Dermis microvascular lymphatic vessel endothelial cell (primary cell): ENCODE measurements around the gene ALG1. TPM values are rescaled to one million over a fixed set of nuclear protein-coding genes. Genes with fewer than 3 reads are reported as not detected.
"Not testable (repeated sequence)": the region's sequence is repeated elsewhere in the genome, so short reads cannot be mapped to it uniquely, and the experiment has no call there.

ENCODE experiments used
- DNase-seq, 2 donors: peaks; one replicate each; pipeline versions ENCODE4 v3.0.0 to v3.0.0-alpha.2; 2010; ENCODE audit warnings: low read depth in 2 of 2
- total RNA-seq: library from RNA; depleted of rRNA; stranded (reverse); fragments of >200 nt; gene quantifications from 2 replicates; pipeline ENCODE4 v1.2.1, GENCODE V29; 2014

ALG1 gene
- total RNA-seq, 1 donor from 2014 or later = 24.8 TPM

DNA sequence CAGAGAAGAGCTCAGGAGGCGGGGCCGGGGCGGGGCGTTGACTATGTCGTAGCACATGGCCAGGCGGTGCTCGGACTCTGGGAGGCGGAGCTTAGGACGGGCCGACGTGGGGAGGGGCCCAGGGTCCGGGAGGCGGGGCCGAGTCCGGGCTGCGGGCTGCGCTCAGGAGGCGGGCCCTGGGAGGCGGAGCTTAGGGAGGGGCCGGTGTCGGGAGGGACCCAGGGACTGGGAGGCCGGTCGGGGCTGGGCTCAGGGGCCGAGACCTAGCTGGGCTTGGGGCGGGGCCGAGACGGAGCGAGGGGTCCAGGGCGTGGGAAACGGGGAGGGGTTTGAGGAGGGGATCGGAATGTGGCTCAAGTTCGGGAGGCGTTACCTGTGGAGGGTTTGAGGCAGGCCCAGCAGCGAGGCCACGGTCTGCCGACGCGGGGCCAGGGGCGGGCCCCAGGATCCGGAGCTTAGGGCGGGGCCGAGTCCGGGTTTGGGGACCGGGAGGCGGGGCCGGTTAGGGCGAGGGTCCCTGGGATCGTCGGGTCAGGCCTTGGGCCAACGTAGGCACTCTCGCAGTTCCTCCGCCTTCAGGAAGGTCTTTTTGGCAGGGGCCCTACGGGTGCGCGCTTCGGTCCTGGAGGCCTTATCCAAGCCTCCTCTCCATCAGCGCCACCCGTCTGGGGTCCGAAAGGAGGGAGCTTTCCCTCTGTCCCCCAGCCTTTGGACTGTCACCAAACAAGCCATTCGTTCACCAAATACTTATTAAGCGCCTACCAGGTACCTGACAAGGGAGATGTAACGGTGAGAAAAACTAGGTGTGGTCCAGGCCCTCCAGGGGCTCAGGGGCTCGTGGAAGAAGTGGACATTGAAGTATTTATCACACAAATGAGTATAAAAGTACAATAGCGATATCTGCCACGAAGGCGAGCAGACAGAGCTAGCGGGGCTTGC, 26.8 kb downstream of the ALG1 start:
- DNase-seq = peak in 1 of 2 donors; percentile 46

DNA sequence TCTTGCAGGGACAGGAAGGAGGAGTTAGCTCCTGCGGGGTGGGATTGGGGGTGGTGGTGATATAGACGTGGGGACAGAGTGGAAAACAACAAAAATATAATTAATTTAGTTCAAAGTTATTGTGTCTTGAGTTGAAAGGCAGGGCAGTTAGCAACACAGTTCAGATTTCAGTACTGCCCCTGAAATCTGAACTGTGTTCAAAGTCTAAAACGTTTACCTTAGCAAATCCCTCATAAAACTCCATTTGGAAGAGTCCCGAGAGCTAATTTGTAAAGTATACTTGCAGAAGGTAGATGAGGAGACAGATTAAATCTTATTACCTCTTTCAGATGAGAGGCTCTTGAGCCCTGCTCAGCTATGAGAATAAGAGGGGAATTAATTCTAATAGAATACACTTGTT, 27.5 kb downstream of the ALG1 start:
- not testable (repeated sequence) for DNase-seq

DNA sequence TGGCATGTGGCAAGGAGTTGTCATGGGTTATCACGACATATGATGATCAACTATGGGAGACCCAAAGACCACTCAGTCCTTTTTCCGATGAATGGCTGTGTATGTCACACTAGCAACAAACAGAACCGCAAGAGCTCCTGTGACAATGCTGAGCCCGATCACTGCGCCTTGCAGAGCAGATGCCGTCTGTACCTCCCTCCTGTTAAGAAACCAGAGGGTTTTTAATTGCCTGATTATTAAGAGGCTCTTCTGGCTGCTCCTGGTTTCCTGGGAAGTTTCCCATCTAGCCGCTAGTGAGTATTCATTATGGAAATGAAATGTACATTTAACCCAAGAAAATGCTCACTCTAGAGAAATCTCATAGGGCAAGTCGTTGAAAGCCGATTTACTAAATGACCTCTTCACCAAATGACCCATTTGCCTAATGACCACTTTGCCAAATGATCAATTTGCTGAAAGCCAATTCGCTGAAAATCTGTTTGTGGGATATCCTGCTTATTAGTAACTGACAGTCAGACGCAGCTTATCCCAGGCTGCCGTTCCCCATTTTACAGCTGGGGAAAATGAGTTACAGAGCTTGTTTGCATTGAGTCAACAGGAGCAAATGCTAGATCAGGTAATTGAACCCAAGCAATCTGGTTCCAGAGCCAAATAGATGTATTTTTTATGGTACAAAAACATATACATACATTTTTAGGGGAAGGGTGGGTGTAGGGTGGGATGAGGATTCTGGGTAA, 31.8 kb downstream of the ALG1 start:
- not testable (repeated sequence) for DNase-seq

DNA sequence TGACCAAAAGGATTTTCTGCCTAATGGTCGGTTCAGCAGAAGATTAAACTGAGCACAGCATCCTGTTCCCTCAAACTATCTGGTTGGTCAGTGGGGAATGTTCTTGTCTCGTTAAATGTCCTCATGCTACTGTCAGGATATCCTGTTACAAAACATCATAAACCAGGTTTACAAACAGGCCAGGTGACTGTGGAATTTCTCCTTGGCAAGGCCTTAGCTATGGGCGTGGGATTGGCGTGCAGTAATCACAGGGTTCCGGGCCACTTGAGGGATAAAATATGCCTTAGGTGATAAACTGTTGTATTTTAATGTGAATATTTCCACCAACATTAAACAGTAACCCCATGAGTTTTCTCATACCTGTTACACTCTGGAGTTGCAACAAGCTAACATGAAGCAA, 33.4 kb downstream of the ALG1 start:
- not testable (repeated sequence) for DNase-seq

DNA sequence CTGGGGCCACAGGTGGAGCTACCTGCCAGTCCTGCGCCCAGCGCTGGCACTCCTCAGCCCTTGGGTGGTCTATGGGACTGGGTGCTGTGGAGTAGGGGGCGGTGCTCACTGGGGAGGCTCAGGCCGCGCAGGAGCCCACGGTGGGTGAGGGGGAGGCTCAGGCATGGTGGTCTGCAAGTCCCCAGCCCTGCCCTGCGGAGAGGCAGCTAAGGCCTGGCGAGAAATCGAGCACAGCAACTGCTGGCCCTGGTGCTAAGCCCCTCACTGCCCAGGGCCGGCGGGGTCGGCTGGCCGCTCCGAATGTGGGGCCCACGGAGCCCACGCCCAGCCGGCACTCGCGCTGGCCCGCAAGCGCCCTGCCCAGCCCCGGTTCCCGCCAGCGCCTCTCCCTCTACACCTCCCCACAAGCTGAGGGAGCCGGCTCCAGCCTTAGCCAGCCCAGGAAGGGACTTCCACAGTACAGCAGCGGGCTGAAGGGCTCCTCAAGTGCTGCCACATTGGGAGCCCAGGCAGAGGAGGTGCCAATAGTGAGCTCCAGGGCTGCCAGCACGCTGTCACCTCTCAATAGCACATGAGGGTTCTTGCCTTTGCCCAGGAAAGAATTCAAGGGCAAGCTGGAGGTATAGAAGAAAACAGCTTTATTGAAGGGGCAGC, 37.0 kb downstream of the ALG1 start:
- no peak for DNase-seq

DNA sequence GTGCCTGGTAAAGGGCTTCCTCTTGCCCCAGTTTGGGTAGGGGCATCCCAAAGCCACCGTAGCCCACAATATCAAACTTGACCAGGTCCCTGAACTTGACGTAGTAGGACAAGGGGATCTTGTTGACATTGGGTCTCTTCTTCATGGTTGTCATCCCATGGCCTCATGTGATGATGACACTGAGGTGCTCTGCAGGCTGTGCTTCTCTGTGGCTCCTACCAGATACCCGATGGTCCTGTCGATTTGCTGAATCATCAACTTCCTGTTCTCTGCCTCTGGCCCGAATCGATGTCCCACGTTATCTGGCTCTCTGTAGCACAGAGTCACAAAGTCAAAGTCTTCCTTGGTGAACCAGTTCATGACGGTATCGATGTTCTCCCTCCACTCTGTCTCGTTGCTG, 39.3 kb downstream of the ALG1 start:
- DNase-seq = not testable (repeated sequence)

DNA sequence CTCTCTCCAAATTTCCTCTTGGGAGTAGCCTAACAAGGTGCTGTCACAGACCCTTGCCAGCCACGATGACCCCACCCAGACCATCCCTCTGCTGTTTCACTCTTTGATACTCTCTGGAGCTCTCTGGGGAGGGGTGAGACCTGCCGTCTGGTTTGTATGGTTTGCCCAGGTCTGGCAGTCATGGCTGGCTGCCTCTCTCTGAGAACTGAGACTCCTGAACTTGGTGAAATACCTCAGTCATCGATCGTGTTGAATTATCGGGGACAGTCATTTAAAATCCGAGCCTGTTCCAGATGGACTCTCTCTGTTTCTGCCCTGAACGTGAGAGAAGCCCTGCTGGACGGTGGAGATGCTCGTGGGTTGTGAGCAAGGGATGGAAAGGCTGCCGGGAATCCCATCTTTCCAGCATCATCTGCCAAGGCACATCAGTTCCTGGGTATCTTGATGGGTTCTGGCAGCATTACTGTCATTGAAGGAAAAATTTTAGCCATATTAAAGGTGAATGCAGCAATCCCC, 45.2 kb downstream of the ALG1 start:
- DNase-seq = not testable (repeated sequence)

DNA sequence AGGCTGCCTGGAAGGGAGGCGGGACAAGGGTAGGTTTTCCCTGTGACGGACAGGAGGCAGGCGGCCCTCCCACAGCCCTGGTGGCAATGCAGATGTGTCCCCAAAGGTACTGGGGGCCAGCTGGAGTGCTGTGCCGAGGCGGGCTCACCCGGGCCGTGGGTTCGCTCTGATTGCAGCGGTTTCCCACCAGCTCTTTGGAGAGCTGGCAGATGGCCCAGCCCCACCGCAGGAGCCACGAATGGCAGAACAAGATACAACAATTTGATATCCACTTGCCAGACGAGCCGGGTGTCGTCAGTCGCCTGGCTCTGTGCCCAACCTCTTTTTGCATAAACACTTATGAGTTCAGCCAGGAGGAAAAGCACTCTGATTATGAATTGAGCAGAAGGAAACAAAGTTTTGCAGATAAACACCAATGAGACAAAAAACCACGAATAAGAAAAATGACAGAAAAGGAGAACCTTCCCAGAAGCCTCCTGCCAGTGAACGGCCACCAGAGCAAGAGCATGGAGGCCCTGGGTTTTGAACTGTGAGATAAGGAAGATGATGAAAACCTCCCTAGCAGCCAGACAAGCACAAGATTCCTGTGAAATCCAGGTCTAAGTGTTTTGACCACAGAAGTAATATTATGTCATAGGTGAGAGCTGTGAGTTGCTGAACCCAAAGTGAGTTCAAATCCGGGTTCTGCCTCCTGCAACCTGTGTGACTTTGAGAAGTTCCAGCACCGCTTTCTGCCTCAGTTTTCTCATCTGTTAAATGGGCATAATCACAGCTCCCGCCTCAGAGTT, 45.9 kb downstream of the ALG1 start:
- peak in 1 of 2 donors; percentile 58 for DNase-seq

DNA sequence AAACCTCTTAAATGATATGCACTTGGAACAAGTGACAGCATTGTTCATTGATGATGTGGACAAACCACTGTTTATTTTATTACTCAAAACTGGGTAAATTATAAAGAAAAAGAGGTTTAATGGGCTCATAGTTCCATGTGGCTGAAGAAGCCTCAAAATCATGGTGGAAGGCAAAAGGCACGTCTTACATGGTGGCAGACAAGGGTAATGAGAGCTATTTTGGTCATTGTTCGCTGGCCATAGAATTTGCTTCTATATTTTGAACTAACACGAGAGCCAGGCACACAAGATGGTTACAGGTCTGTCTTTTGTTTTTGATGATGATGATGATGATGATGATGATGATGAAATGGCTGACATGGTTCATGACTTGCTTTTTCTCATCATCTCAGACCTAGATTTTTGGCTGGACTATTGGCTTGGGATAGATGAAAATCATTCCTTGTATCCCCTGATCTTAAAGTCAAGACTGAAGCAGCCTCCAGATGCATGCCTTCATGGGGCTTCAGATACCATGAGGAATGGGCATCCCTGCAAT, 59.9 kb downstream of the ALG1 start:
- DNase-seq = not testable (repeated sequence)

DNA sequence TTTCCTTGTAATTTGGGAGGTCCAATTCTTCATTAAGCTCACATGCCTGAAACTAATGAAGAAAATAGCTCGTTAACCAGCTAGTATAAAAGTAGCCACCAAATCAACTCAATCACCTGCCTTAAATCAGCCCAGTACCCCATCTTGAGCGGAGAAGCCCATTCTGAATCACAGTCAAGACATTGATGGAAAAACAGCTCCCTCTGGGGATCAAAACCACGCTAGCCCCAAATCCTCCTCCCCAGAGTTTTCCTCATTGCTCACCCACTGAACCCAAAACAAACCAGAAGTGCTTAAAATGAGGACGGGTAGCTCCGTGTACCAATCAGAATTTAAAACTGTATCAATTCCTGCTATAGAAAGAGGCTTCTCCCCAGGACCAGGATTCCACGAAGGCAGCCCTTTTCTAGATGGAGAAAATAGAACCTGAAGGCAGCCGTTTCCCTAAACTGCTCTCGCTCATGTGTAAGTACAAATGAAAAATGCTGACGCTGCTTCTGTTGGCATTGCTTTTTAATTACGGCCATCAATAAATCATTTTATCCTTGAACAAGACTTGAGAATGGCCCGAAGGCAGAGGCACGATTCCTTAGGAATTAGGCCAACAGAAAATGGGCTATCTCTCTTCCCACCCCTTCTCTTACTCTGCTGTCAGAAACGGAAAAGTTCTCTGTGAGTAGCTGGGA, 61.4 kb downstream of the ALG1 start:
- DNase-seq = not testable (repeated sequence)

DNA sequence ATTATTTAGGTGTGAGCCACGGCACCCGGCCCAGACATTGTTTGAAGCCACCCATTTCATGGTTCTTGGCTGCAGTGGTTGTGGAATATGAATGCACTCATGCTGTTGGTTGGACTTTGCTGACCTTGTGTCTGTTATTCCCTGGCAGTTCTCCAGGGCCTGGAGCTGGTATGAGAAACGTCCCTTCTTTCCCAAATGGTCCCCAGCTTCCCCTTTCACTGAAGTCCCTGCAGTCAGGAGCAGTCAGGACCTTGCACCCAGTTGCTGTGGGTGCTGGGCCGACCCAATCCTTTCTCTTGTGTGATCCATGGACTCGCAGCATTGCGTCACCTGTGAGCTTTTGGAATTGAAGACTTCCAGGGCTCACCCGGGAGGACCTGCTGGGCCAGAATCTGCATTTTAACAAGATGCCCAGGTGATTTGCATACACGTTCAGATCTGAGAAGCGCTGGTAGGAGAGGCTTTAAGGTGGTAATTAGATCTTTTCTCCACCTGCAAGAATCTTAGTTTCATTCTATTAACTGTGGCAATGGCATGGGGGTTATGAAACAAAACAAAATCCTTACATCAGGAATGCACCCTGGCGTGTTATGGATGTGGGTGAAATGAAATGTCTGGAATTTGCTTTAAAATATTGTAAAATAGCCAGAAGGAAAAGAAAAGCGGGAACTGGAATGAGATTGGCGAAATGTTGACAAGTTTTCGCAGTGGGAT, 63.3 kb downstream of the ALG1 start:
- DNase-seq = not testable (repeated sequence)

Other genes starting within 250 kb of the ALG1 start
- 45.7 and 57.4 TPM in 2 replicates for gene GLYR1, start 224.6 kb upstream of the ALG1 start, total RNA-seq
- gene UBN1, start 224.4 kb upstream of the ALG1 start, total RNA-seq = 14.6 and 27.1 TPM in 2 replicates
- 3.2 and 4.7 TPM in 2 replicates for gene PPL, start 134.7 kb upstream of the ALG1 start, total RNA-seq
- gene SEC14L5, start 113.5 kb upstream of the ALG1 start, total RNA-seq = under 0.01 and 0.13 TPM in 2 replicates
- gene NAGPA, start 37.9 kb upstream of the ALG1 start, total RNA-seq = 12.1 and 18.0 TPM in 2 replicates
- gene C16orf89, start 5.9 kb upstream of the ALG1 start, total RNA-seq = not detected in 2 replicates
- gene EEF2KMT, start 26.0 kb downstream of the ALG1 start, total RNA-seq = 6.4 and 11.0 TPM in 2 replicates